Hepatocyte (in vitro differentiated cells): ENCODE measurements around the gene NUMA1. TPM values are rescaled to one million over a fixed set of nuclear protein-coding genes. Genes with fewer than 3 reads are reported as not detected.
A peak's percentile ranks its signal among the peaks of the same experiment; 100 is the strongest.

Experiments used
- DNase-seq: peaks from one replicate; pipeline ENCODE4 v3.0.0-alpha.2; 2016; ENCODE audit warnings: low spot score
- H2AFZ ChIP-seq: fragments of 200-600 bp; sonication (generic); 2 replicates; pipeline ENCODE4 v1.6.0; 2016; ENCODE audit warnings: antibody characterized with exemption, mild to moderate bottlenecking
- H3K27ac ChIP-seq: fragments of 200-600 bp; sonication (generic); 2 replicates; pipeline ENCODE4 v1.5.1; 2016; ENCODE audit warnings: mild to moderate bottlenecking
- H3K27me3 ChIP-seq: fragments of 200-600 bp; sonication (generic); 2 replicates; pipeline ENCODE4 v1.6.1; 2016
- H3K36me3 ChIP-seq: fragments of 200-600 bp; sonication (generic); replicated peaks from 2 replicates; pipeline ENCODE4 v1.5.1; 2016; ENCODE audit warnings: low read depth; ENCODE audit not compliant: insufficient read depth
- H3K4me1 ChIP-seq: fragments of 200-600 bp; sonication (generic); 2 replicates; pipeline ENCODE4 v1.5.1; 2016; ENCODE audit warnings: mild to moderate bottlenecking, moderate library complexity; ENCODE audit not compliant: insufficient read depth
- H3K4me2 ChIP-seq: fragments of 200-600 bp; sonication (generic); 2 replicates; pipeline ENCODE4 v1.6.0; 2016
- H3K4me3 ChIP-seq: fragments of 200-600 bp; sonication (generic); 2 replicates; pipeline ENCODE4 v1.5.1; 2016; ENCODE audit warnings: mild to moderate bottlenecking
- H3K79me2 ChIP-seq: fragments of 200-600 bp; sonication (generic); 2 replicates; pipeline ENCODE4 v1.6.0; 2017; ENCODE audit warnings: mild to moderate bottlenecking
- H3K9me2 ChIP-seq: fragments of 200-600 bp; sonication (generic); replicated peaks from 2 replicates; pipeline ENCODE4 v1.6.0; 2017; ENCODE audit warnings: mild to moderate bottlenecking; ENCODE audit not compliant: insufficient read depth
- H3K9me3 ChIP-seq: fragments of 200-600 bp; sonication (generic); 2 replicates; pipeline ENCODE4 v1.5.1; 2016; ENCODE audit warnings: low read depth, mild to moderate bottlenecking
- H4K20me1 ChIP-seq: fragments of 200-600 bp; sonication (generic); 2 replicates; pipeline ENCODE4 v1.6.0; 2016; ENCODE audit warnings: mild to moderate bottlenecking; ENCODE audit not compliant: insufficient read depth, poor library complexity, severe bottlenecking
- EZH2 ChIP-seq: fragments of 200-600 bp; sonication (generic); IDR thresholded peaks from 2 replicates; pipeline ENCODE4 v1.6.1; 2016; ENCODE audit warnings: antibody characterized with exemption, mild to moderate bottlenecking, borderline replicate concordance
- EZH2phosphoT487 ChIP-seq: fragments of 200-600 bp; sonication (generic); IDR thresholded peaks from one replicate; pipeline ENCODE4 v1.6.1; 2018; ENCODE audit warnings: antibody characterized with exemption, mild to moderate bottlenecking, low read depth, moderate library complexity; ENCODE audit not compliant: unreplicated experiment, severe bottlenecking
- WGBS: methylation state at CpG from one replicate; pipeline ENCODE4 v1.1.6; 2016; ENCODE audit warnings: low lambda C conversion rate; ENCODE audit errors: missing lambda C conversion rate; 5-methylcytosine and 5-hydroxymethylcytosine counted together
- polyA plus RNA-seq: library from polyadenylated mRNA; unstranded; fragments of >200 nt; fragmentation: Nextera tagmentation; extraction: Ambion mirVana; gene quantifications from 2 replicates; pipeline ENCODE4 v1.2.1, GENCODE V29; 2016
- total RNA-seq: library from RNA; depleted of rRNA; stranded (reverse); fragments of >200 nt; gene quantifications from 2 replicates; pipeline ENCODE4 v1.2.3, GENCODE V29; 2014
- TF ChIP-seq, protein P1 (sequence below): fragments of 200-600 bp; sonication (generic); IDR thresholded peaks from 2 replicates; pipeline ENCODE4 v1.5.1; 2016; ENCODE audit warnings: antibody characterized with exemption, mild to moderate bottlenecking; ENCODE audit not compliant: poor library complexity

The NUMA1 gene
- total and polyA plus RNA-seq, 2 experiments from 2014 or later: 103 to 140 TPM

DNA sequence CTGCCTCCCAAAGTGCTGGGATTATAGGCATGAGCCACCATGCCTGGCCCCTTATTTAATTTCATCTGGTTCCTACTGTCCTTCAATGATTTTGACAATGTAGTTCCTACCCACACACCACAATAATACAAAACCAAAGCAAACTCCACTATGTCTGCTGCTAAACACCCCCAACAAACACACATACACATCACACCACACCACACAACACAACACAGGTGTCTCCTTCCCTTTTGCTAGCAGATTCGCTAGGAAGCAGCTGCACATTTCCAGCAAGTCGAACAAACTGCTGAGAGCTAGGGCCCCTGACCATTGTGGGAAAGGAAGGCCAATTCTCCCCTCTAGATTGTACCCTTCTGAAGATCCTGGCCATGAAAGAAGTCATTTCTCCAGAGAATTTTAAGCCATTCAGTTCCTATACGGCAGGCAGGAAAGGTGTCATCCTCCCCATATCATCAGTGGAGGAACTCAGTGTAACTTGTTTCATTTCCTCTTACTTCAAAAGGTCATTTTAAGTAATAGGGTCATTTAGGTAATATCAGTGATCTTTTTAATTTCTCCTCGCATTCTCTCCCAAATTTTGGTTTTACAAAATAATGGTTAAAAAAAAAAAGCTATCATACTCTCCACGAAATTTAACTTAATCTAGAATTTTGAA is 18.5 kb downstream of the NUMA1 start:
- Histone ChIP-seq H3K9me3 (no peaks in the 10 kb centered on the region), H2AFZ (no peak overlapping the region), H3K36me3 (no peaks in the 10 kb centered on the region), H4K20me1 (no peaks in the 10 kb centered on the region), H3K27me3 (no peaks in the 10 kb centered on the region), H3K4me1 (no peaks in the 10 kb centered on the region), H3K4me2 (no peak overlapping the region), H3K79me2 (peaks cover 50% of the 10 kb centered on the region), H3K27ac (no peak overlapping the region), H3K4me3 (no peak overlapping the region), H3K9me2 (no peaks in the 10 kb centered on the region)
- WGBS: 96% methylated on average over 5 of the region's 5 CpGs
- DNase-seq: no peak
- TF ChIP-seq EZH2 (no peak), EZH2phosphoT487 (no peak)
- TF ChIP-seq, protein P1, sequence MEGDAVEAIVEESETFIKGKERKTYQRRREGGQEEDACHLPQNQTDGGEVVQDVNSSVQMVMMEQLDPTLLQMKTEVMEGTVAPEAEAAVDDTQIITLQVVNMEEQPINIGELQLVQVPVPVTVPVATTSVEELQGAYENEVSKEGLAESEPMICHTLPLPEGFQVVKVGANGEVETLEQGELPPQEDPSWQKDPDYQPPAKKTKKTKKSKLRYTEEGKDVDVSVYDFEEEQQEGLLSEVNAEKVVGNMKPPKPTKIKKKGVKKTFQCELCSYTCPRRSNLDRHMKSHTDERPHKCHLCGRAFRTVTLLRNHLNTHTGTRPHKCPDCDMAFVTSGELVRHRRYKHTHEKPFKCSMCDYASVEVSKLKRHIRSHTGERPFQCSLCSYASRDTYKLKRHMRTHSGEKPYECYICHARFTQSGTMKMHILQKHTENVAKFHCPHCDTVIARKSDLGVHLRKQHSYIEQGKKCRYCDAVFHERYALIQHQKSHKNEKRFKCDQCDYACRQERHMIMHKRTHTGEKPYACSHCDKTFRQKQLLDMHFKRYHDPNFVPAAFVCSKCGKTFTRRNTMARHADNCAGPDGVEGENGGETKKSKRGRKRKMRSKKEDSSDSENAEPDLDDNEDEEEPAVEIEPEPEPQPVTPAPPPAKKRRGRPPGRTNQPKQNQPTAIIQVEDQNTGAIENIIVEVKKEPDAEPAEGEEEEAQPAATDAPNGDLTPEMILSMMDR: no peak

DNA sequence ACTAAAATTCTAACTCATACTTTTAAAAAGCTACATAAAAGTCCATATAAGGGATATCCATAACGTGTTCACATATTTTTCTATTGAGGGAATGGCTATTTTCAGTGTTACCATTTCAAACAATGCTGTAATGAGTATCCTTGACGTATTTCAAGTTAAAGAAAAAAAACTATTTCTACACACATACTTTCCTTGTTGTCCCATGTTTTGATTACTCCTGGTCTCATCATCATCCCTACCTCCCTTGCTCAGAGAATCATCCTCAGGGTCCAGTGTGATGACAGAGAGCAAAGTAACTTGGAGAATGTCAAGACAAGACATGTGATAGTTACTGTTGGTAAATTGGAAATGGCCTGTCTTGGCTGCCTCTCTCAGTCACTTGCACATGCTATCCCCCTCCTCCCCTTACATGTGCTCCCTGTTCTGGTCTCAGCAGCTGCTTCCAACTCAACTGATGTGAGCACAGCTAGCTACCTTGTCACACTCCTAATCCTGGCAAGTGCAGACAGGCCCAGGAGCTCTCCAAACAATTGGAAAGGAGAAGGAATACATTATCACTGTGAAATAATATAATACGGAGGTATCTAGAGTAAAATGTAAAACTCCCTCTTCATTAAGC is 21.8 kb downstream of the NUMA1 start:
- H4K20me1 ChIP-seq: no peaks in the 10 kb centered on the region
- WGBS: 89% methylated on average over 3 of the region's 3 CpGs

DNA sequence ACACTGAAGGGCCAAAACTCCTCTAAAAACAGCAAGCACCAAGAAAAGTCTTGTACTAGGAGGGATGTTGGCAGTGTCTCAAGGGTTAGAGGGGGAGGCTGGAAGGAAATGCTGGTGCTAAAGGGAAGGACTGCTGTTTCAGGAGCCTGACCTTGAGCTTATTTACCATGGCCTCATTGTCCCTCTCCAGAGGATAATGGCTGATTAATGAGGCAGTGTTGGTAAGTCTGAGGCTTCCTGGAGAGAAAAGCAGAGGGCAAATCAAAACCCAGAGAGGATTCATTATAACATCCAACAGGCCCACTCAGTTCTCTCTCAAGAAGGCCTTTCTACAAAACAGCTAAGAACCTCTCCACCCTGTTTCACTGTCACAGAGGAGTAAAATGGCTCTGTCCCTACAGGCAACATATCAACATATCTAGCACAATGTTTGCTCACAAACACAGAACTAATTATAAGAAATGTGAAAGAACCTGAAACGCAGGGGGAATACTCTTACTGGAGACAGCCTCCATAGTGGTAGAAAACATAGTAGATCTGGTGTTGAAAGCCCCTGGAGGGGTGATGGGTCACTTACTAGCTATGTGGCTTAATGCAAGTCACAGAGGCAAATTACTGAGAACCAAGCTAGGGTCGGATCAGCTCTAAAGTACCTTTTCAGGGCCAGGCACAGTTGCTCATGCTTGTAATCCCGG is 31.4 kb downstream of the NUMA1 start:
- H3K79me2 ChIP-seq: peaks cover 77% of the 10 kb centered on the region
- no peak for DNase-seq
- WGBS: 67% methylated on average over 3 of the region's 3 CpGs

More for the DNA sequence above, 21.8 kb downstream of the NUMA1 start:
- Histone ChIP-seq H3K4me1 (no peaks in the 10 kb centered on the region), H3K9me3 (no peaks in the 10 kb centered on the region), H3K36me3 (no peaks in the 10 kb centered on the region), H3K79me2 (peaks cover 38% of the 10 kb centered on the region), H3K4me3 (no peak overlapping the region), H3K9me2 (no peaks in the 10 kb centered on the region), H3K27me3 (no peaks in the 10 kb centered on the region), H3K4me2 (no peak overlapping the region), H2AFZ (no peak overlapping the region), H3K27ac (no peak overlapping the region)
- DNase-seq: no peak
- TF ChIP-seq EZH2 (no peak), EZH2phosphoT487 (no peak)
- TF ChIP-seq, protein P1: no peak

More for the DNA sequence above, 31.4 kb downstream of the NUMA1 start:
- Histone ChIP-seq H3K4me3 (no peak overlapping the region), H3K4me2 (no peak overlapping the region), H3K27me3 (no peaks in the 10 kb centered on the region), H4K20me1 (no peaks in the 10 kb centered on the region), H3K9me2 (no peaks in the 10 kb centered on the region), H3K36me3 (no peaks in the 10 kb centered on the region), H3K9me3 (no peaks in the 10 kb centered on the region), H2AFZ (no peak overlapping the region), H3K4me1 (no peaks in the 10 kb centered on the region), H3K27ac (peak overlapping the region; percentile 49)
- no peak for TF ChIP-seq EZH2
- TF ChIP-seq, protein P1: no peak
- no peak for TF ChIP-seq EZH2phosphoT487
